Neural crest cell (in vitro differentiated cells): Measurements from ENCODE around the gene OAT. TPM values are rescaled to one million over a fixed set of nuclear protein-coding genes. Genes with fewer than 3 reads are reported as not detected.

Source experiments
- DNase-seq: peaks from one replicate; pipeline ENCODE4 v3.0.0; 2021; ENCODE audit warnings: low read depth, mixed read lengths, low spot score
- H3K27ac Mint-ChIP-seq: one replicate; pipeline ENCODE4 v1.8.0; 2021; ENCODE audit warnings: mild to moderate bottlenecking, mixed read lengths; ENCODE audit not compliant: unreplicated experiment
- H3K27me3 Mint-ChIP-seq: 2 replicates; pipeline ENCODE4 v1.8.0; 2021; ENCODE audit warnings: low read depth, mild to moderate bottlenecking, mixed read lengths
- H3K36me3 Mint-ChIP-seq: 2 replicates; pipeline ENCODE4 v1.8.0; 2021; ENCODE audit warnings: low read depth, mild to moderate bottlenecking, mixed read lengths
- H3K4me1 Mint-ChIP-seq: 2 replicates; pipeline ENCODE4 v1.8.0; 2021; ENCODE audit warnings: mixed read lengths
- H3K4me3 Mint-ChIP-seq: one replicate; pipeline ENCODE4 v1.8.0; 2021; ENCODE audit warnings: mild to moderate bottlenecking, mixed read lengths
- H3K9me3 Mint-ChIP-seq: 2 replicates; pipeline ENCODE4 v1.8.0; 2021; ENCODE audit warnings: mixed read lengths
- CTCF ChIP-seq: fragments of 200-600 bp; sonication (generic); conservative IDR thresholded peaks from 2 replicates; pipeline ENCODE4 v1.5.0; 2021; ENCODE audit warnings: antibody characterized with exemption, mild to moderate bottlenecking
- total RNA-seq: library from RNA; stranded (reverse); gene quantifications from 2 replicates; pipeline ENCODE4 v1.2.1, GENCODE V29; 2021

The OAT gene
- total RNA-seq, 1 donor from 2014 or later: 42.5 TPM

DNA sequence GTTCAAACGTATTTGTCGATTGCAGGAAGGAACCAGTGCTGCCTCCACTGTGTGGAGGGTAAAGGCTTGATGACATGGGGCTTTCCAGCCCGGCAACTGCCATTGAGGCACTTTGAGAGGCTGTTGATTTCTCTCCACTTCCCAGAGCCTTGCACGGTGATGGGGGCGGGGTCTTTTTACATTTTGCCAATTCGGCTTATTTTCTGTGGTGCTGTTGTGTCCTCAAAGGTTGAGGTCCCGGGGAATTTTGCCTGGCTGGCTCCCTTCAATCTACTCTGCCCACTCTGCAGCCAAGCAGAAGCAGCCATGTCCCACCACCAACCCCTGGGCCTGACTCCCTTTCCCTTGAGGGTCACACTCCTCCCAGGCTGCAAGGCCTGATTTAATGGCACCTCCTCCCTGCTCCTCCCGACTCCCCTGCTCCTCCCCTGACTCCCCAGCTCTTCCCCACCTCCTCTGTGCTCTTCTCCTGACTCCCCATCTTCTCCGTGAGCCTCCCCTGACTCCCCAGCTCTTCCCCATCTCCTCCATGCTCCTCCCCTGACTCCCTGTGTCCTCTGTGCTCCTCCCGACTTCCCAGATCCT is 39.0 kb downstream of the OAT start:
- Mint-ChIP-seq H3K27ac (no peak overlapping the region), H3K36me3 (no peaks in the 10 kb centered on the region), H3K9me3 (no peaks in the 10 kb centered on the region), H3K4me1 (peaks cover 4% of the 10 kb centered on the region), H3K4me3 (no peak overlapping the region), H3K27me3 (peaks cover 35% of the 10 kb centered on the region)
- DNase-seq: no peak
- no peak for TF ChIP-seq CTCF

DNA sequence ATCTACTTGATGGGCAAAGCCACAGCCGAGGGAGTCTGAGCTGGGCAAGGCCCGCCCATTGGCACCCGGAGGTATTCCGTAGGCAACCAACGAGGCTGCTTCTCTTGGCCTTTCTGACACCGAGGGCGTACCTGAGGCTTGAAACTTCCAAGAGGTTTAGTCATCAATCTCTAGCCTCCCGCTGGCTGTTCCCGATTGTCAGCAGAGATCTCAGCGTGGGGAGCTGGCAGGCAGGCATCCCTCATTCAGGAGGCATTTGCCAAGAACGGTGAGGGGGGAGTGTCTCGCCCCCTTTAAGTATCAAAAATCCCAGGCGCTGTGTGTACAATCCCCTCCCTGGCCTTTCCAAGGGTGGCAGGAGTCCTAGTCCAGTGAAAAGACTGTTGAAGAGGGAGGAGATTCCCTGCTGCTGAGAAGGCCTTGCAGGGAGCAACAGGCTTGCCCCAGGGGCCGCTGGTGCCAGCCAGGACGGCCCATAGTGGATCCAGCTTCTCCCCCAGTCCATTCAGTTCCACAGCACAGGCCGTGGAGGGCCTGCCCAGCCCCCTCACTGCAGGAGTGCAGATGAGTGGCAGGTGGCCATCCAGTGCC is 39.7 kb downstream of the OAT start:
- no peak for TF ChIP-seq CTCF
- peaks cover 9% of the 10 kb centered on the region for H3K4me1 Mint-ChIP-seq
- no peaks in the 10 kb centered on the region for H3K36me3 Mint-ChIP-seq
- DNase-seq: no peak
- H3K27ac Mint-ChIP-seq: no peak overlapping the region
- H3K4me3 Mint-ChIP-seq: no peak overlapping the region
- H3K27me3 Mint-ChIP-seq: peaks cover 34% of the 10 kb centered on the region
- no peaks in the 10 kb centered on the region for H3K9me3 Mint-ChIP-seq

DNA sequence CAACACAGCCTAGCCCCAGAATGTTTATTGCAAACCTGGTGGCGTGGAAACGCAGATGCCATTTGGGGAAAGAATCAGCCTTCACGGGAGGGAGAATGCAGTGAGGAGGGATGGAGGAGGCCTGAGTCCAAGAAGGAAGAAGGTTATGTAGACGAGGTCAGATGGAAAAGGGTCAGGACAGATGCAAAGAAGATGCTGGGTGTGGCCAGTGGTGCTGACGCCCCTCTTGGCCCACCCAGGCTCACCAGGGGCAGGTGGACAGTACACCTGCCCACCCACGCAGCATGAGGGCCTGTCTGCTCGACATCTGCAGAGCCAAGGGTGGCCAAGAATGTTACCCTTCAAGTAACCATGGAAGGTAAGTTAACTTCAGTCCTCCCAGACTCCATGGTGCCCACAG is 40.5 kb downstream of the OAT start:
- Mint-ChIP-seq H3K36me3 (no peaks in the 10 kb centered on the region), H3K27me3 (peaks cover 36% of the 10 kb centered on the region), H3K4me3 (no peak overlapping the region), H3K4me1 (peaks cover 9% of the 10 kb centered on the region), H3K27ac (no peak overlapping the region), H3K9me3 (no peaks in the 10 kb centered on the region)
- no peak for DNase-seq
- TF ChIP-seq CTCF: no peak

GRCh38 chr10:124377101-124377500 is 41.6 kb downstream of the OAT start:
- peaks cover 39% of the 10 kb centered on the region for H3K27me3 Mint-ChIP-seq
- H3K4me3 Mint-ChIP-seq: no peak overlapping the region
- H3K36me3 Mint-ChIP-seq: no peaks in the 10 kb centered on the region
- peaks cover 9% of the 10 kb centered on the region for H3K4me1 Mint-ChIP-seq
- no peak for DNase-seq
- H3K9me3 Mint-ChIP-seq: no peaks in the 10 kb centered on the region
- no peak for TF ChIP-seq CTCF
- H3K27ac Mint-ChIP-seq: no peak overlapping the region

DNA sequence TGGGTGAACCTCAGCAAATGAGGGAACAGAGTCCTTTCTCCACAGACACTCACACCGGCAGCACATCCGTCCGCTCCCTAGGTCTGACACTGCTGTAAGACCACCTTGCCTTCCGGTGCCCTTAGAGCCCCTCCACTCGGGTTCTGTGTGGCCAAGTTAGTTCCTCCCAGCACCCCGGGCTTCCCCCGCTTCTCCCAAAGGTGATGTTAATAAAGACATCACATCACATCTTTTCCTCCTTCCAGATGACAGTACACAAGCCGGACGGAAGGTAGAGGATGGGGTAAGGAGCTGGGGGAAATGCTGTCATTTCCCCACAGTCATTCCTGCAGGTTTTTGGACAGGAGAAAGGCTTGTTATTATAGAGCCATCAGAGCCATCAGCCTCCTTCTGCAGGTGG is 42.3 kb downstream of the OAT start:
- TF ChIP-seq CTCF: no peak
- no peaks in the 10 kb centered on the region for H3K9me3 Mint-ChIP-seq
- H3K27me3 Mint-ChIP-seq: peaks cover 41% of the 10 kb centered on the region
- peaks cover 9% of the 10 kb centered on the region for H3K4me1 Mint-ChIP-seq
- DNase-seq: no peak
- no peaks in the 10 kb centered on the region for H3K36me3 Mint-ChIP-seq
- no peak overlapping the region for H3K4me3 Mint-ChIP-seq
- H3K27ac Mint-ChIP-seq: no peak overlapping the region
